Peyer's patch (tissue), 4 donors: ENCODE data around the gene FUOM.

Source experiments
- CTCF ChIP-seq, 6 experiments: fragments of 450-650 bp in 4 of 6; fragments of 200-600 bp in 2 of 6; sonication (generic) in 1 of 6; IDR thresholded peaks; one replicate each; pipeline ENCODE4 v1.5.1; 2017 to 2019; ENCODE audit warnings: antibody characterized with exemption in 6 of 6, mild to moderate bottlenecking in 3 of 6, moderate library complexity in 1 of 6
- POLR2A ChIP-seq, 2 donors: fragments of 450-650 bp; IDR thresholded peaks; one replicate each; pipeline ENCODE4 v1.5.1; 2017; ENCODE audit warnings: antibody characterized with exemption in 2 of 2, mild to moderate bottlenecking in 2 of 2, moderate library complexity in 2 of 2

GRCh38 chr10:133324198-133324792, 33.5 kb downstream of the FUOM start:
- TF ChIP-seq CTCF (IDR thresholded peaks at IDR 0.05) (no peak), POLR2A (IDR thresholded peaks at IDR 0.05) (no peak)
